PC-3 (cell line): Measurements from ENCODE around the gene ZMAT3. TPM values are rescaled to one million over a fixed set of nuclear protein-coding genes. Genes with fewer than 3 reads are reported as not detected.

Experiments
- ATAC-seq: fragments of 200-7000 bp; cut with Tn5 transposase; 2 replicates; pipeline ENCODE4 v1.9.1; 2020; ENCODE audit warnings: mild to moderate bottlenecking, moderate library complexity
- BruUV-seq: library from RNA; stranded (reverse); fragments of 400-500 nt; replicated peaks from 2 replicates; lab custom pipeline; 2021; lab: Mats Ljungman, UMichigan
- CTCF ChIA-PET: fragments of 300-600 bp; sonication (Branson Sonifier 250); formaldehyde crosslinking; loops from one replicate; lab custom pipeline; 2022; ENCODE audit warnings: antibody characterized with exemption; lab: Charles Lee
- POLR2A ChIA-PET: fragments of 300-600 bp; sonication (Branson Sonifier 250); formaldehyde crosslinking; loops from one replicate; lab custom pipeline; 2022; ENCODE audit warnings: antibody characterized with exemption; ENCODE audit not compliant: unreplicated experiment; lab: Charles Lee
- DNase-seq: peaks from one replicate; pipeline ENCODE4 v3.0.0-alpha.2; 2015
- H2AFZ ChIP-seq: fragments of 300-600 bp; sonication (generic); 2 replicates; pipeline ENCODE4 v1.6.0; 2016; ENCODE audit warnings: antibody characterized with exemption, low read length
- H3F3A ChIP-seq: fragments of 300-600 bp; sonication (generic); one replicate; pipeline ENCODE4 v1.6.0; 2017; ENCODE audit warnings: antibody characterized with exemption, low read length, control low read depth, mild to moderate bottlenecking; ENCODE audit not compliant: unreplicated experiment
- H3K27ac ChIP-seq: fragments of 300-600 bp; sonication (generic); 2 replicates; pipeline ENCODE4 v1.5.1; 2016; ENCODE audit warnings: mild to moderate bottlenecking, low read length
- H3K27me3 ChIP-seq: fragments of 300-600 bp; sonication (generic); 2 replicates; pipeline ENCODE4 v1.6.1; 2016; ENCODE audit warnings: low read length, mixed read lengths
- H3K36me3 ChIP-seq: fragments of 300-600 bp; sonication (generic); 2 replicates; pipeline ENCODE4 v1.6.1; 2016; ENCODE audit warnings: low read depth, mixed run types, low read length, mixed read lengths
- H3K4me1 ChIP-seq: fragments of 300-600 bp; sonication (generic); 2 replicates; pipeline ENCODE4 v1.5.1; 2016; ENCODE audit warnings: low read length; ENCODE audit not compliant: insufficient read depth
- H3K4me2 ChIP-seq: fragments of 300-600 bp; sonication (generic); 2 replicates; pipeline ENCODE4 v1.6.0; 2016; ENCODE audit warnings: low read length
- H3K4me3 ChIP-seq: fragments of 300-600 bp; sonication (generic); 2 replicates; pipeline ENCODE4 v1.5.1; 2016; ENCODE audit warnings: mild to moderate bottlenecking, low read length, mixed read lengths
- H3K79me2 ChIP-seq: fragments of 300-600 bp; sonication (generic); 2 replicates; pipeline ENCODE4 v1.6.1; 2017; ENCODE audit warnings: low read length, mixed read lengths
- H3K9ac ChIP-seq: fragments of 300-600 bp; sonication (generic); 2 replicates; pipeline ENCODE4 v1.6.0; 2016; ENCODE audit warnings: mild to moderate bottlenecking, low read length
- H3K9me2 ChIP-seq: fragments of 300-600 bp; sonication (generic); replicated peaks from 2 replicates; pipeline ENCODE4 v1.6.1; 2016; ENCODE audit warnings: mixed run types, low read length, mixed read lengths
- H3K9me3 ChIP-seq: fragments of 300-600 bp; sonication (generic); 2 replicates; pipeline ENCODE4 v1.6.1; 2016; ENCODE audit warnings: low read length, mixed read lengths
- H4K20me1 ChIP-seq: fragments of 300-600 bp; sonication (generic); 2 replicates; pipeline ENCODE4 v1.6.1; 2016; ENCODE audit warnings: low read length, mixed read lengths
- CTCF ChIP-seq: fragments of 300-600 bp; sonication (generic); conservative IDR thresholded peaks from 2 replicates; pipeline ENCODE4 v1.5.1; 2017; ENCODE audit warnings: antibody characterized with exemption, low read depth, mild to moderate bottlenecking, low read length
- EZH2 ChIP-seq: fragments of 300-600 bp; sonication (generic); IDR thresholded peaks from one replicate; pipeline ENCODE4 v1.6.1; 2017; ENCODE audit warnings: antibody characterized with exemption, mild to moderate bottlenecking, low read length; ENCODE audit not compliant: unreplicated experiment
- EZH2phosphoT487 ChIP-seq: fragments of 300-600 bp; sonication (generic); IDR thresholded peaks from 2 replicates; pipeline ENCODE4 v1.6.1; 2018; ENCODE audit warnings: mild to moderate bottlenecking, antibody characterized with exemption, low read length, borderline replicate concordance
- intact Hi-C: fragments of 100-400 bp; cut with micrococcal nuclease; formaldehyde crosslinking; loops from 2 replicates; pipeline ENCODE4 v1.9.0; 2023
- total RNA-seq: library from RNA; depleted of rRNA; stranded (reverse); fragments of >200 nt; gene quantifications from 2 replicates; pipeline ENCODE4 v1.2.3, GENCODE V29; 2014

The ZMAT3 gene
- total RNA-seq, 1 experiment from 2014 or later = 2.0 TPM

GRCh38 chr3:179083977-179084376, 12.4 kb upstream of the ZMAT3 start:
- no peak overlapping the region for H3K4me3 ChIP-seq
- H3K27me3 ChIP-seq = no peaks in the 10 kb centered on the region
- TF ChIP-seq EZH2 = no peak
- ATAC-seq (no peak), DNase-seq (no peak)
- no peaks in the 10 kb centered on the region for H3K9me2 ChIP-seq
- intact Hi-C loops = no loop called here
- POLR2A ChIA-PET = no interaction called here
- no peaks in the 10 kb centered on the region for H3K9me3 ChIP-seq
- no peaks in the 10 kb centered on the region for H4K20me1 ChIP-seq
- no peaks in the 10 kb centered on the region for H3K36me3 ChIP-seq
- H3K4me1 ChIP-seq = no peaks in the 10 kb centered on the region
- no peaks in the 10 kb centered on the region for H3F3A ChIP-seq
- H3K4me2 ChIP-seq = no peak overlapping the region
- H3K27ac ChIP-seq = no peak overlapping the region
- CTCF ChIA-PET = no interaction called here
- H3K79me2 ChIP-seq = no peaks in the 10 kb centered on the region
- no TSS peak for BruUV-seq
- H3K9ac ChIP-seq = no peak overlapping the region
- no peak overlapping the region for H2AFZ ChIP-seq

- no peaks in the 10 kb centered on the region for H3K9me3 ChIP-seq
- no peaks in the 10 kb centered on the region for H4K20me1 ChIP-seq
- TF ChIP-seq EZH2phosphoT487 = no peak
- no peak for TF ChIP-seq EZH2
- TF ChIP-seq CTCF = peak; percentile 19; the same call in 1 of the 2 replicates
- H3K9ac ChIP-seq = no peak overlapping the region
- intact Hi-C loops = no loop called here
- no peak overlapping the region for H3K4me3 ChIP-seq
- DNase-seq = peak; percentile 54
- no peaks in the 10 kb centered on the region for H3K36me3 ChIP-seq
- no peak overlapping the region for H2AFZ ChIP-seq
- no peaks in the 10 kb centered on the region for H3F3A ChIP-seq
- ChIA-PET CTCF (no interaction called here), POLR2A (no interaction called here)
- no peaks in the 10 kb centered on the region for H3K9me2 ChIP-seq
- no TSS peak for BruUV-seq
- ATAC-seq = peak; percentile 45; the same call in 1 of the 2 replicates
- H3K27me3 ChIP-seq = no peaks in the 10 kb centered on the region
- no peaks in the 10 kb centered on the region for H3K79me2 ChIP-seq
- no peak overlapping the region for H3K4me2 ChIP-seq
- H3K27ac ChIP-seq = no peak overlapping the region
- no peaks in the 10 kb centered on the region for H3K4me1 ChIP-seq
Measured at GRCh38 chr3:179082416-179082815, 10.8 kb upstream of the ZMAT3 start.

GRCh38 chr3:179081885-179082284, 10.3 kb upstream of the ZMAT3 start:
- ATAC-seq (no peak), DNase-seq (no peak)
- Histone ChIP-seq H3K9me2 (no peaks in the 10 kb centered on the region), H2AFZ (no peak overlapping the region), H3K27ac (no peak overlapping the region), H3K4me3 (no peak overlapping the region), H3K36me3 (no peaks in the 10 kb centered on the region), H3K9me3 (no peaks in the 10 kb centered on the region), H3K9ac (no peak overlapping the region), H3K27me3 (no peaks in the 10 kb centered on the region), H3K4me1 (no peaks in the 10 kb centered on the region), H4K20me1 (no peaks in the 10 kb centered on the region), H3F3A (no peaks in the 10 kb centered on the region), H3K79me2 (no peaks in the 10 kb centered on the region), H3K4me2 (no peak overlapping the region)
- no peak for TF ChIP-seq EZH2
- TF ChIP-seq EZH2phosphoT487 = no peak
- TF ChIP-seq CTCF = no peak
- ChIA-PET POLR2A (no interaction called here), CTCF (no interaction called here)
- BruUV-seq = no TSS peak
- intact Hi-C loops = no loop called here
